ENCODE results near the gene AGBL1.

AGBL1 gene

GRCh38 chr15:86570738-86571137 lies 491.1 kb downstream of the AGBL1 start:
- TF ChIP-seq, protein P1, sequence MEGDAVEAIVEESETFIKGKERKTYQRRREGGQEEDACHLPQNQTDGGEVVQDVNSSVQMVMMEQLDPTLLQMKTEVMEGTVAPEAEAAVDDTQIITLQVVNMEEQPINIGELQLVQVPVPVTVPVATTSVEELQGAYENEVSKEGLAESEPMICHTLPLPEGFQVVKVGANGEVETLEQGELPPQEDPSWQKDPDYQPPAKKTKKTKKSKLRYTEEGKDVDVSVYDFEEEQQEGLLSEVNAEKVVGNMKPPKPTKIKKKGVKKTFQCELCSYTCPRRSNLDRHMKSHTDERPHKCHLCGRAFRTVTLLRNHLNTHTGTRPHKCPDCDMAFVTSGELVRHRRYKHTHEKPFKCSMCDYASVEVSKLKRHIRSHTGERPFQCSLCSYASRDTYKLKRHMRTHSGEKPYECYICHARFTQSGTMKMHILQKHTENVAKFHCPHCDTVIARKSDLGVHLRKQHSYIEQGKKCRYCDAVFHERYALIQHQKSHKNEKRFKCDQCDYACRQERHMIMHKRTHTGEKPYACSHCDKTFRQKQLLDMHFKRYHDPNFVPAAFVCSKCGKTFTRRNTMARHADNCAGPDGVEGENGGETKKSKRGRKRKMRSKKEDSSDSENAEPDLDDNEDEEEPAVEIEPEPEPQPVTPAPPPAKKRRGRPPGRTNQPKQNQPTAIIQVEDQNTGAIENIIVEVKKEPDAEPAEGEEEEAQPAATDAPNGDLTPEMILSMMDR (IDR thresholded peaks at IDR 0.05; ENCODE audit: insufficient read depth, low read depth, low read length, missing control alignments), result no peak
- H3K4me3 ChIP-seq (ENCODE audit: low read depth, low read length), result no peak overlapping the region
- DNase-seq (ENCODE audit: low read depth), result no peak

DNA sequence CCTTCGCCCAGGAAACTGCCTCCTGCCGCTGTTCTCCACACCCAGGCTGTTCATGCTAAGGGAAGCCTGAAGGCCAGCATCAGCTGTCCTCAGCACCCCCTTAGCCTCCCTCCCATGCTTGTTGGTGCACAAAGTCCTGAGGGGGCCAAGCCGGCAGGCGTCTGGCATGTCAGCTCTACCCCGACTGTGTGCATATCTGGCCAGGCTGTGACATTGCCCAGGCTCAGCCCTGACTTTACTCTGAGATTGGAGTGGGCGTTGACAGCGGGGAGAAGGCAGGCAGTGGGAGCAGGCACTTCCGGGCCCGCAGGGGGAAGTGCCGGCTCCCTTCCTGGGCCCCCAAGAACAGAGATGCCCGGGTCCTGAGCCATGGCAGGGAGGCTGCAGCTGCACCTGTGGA lies 492.2 kb downstream of the AGBL1 start:
- no peak for DNase-seq (ENCODE audit: low read depth)
- TF ChIP-seq, protein P1 (IDR thresholded peaks at IDR 0.05; ENCODE audit: insufficient read depth, low read depth, low read length, missing control alignments), result no peak
- H3K4me3 ChIP-seq (ENCODE audit: low read depth, low read length), result no peak overlapping the region

GRCh38 chr15:86572368-86572841 lies 492.7 kb downstream of the AGBL1 start:
- TF ChIP-seq, protein P1 (IDR thresholded peaks at IDR 0.05; ENCODE audit: insufficient read depth, low read depth, low read length, missing control alignments), result no peak
- no peak overlapping the region for H3K4me3 ChIP-seq (ENCODE audit: low read depth, low read length)
- DNase-seq (ENCODE audit: low read depth), result no peak

GRCh38 chr15:86573476-86573875 lies 493.8 kb downstream of the AGBL1 start:
- no peak for DNase-seq (ENCODE audit: low read depth)
- TF ChIP-seq, protein P1 (IDR thresholded peaks at IDR 0.05; ENCODE audit: insufficient read depth, low read depth, low read length, missing control alignments), result no peak
- no peak overlapping the region for H3K4me3 ChIP-seq (ENCODE audit: low read depth, low read length)

DNA sequence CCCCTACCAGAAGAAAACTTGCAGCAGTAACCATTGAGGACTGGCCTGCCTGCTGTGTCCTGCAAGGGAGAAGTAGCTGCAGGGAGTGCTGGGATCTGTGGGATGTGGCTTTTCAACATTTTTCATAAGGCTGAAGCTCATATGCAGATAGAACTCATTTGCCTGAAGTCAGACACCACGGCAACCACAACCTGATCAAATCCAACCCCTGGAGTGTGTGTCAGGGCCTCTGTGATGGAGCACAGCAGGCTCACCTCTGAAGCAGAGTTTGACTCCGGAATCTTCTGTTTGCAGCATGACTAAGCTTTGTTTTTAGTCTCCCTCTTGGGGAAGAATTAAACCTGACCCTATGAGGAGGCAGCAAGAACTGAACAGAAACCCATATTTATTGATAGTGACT lies 508.7 kb downstream of the AGBL1 start:
- TF ChIP-seq, protein P1 (IDR thresholded peaks at IDR 0.05; ENCODE audit: insufficient read depth, low read depth, low read length, missing control alignments), result no peak
- no peak overlapping the region for H3K4me3 ChIP-seq (ENCODE audit: low read depth, low read length)
- no peak for DNase-seq (ENCODE audit: low read depth)

- TF ChIP-seq, protein P1 (IDR thresholded peaks at IDR 0.05; ENCODE audit: insufficient read depth, low read depth, low read length, missing control alignments), result no peak
- DNase-seq (ENCODE audit: low read depth), result no peak
- no peak overlapping the region for H3K4me3 ChIP-seq (ENCODE audit: low read depth, low read length)
These were observed 510.8 kb downstream of the AGBL1 start for GRCh38 chr15:86590461-86590860.

DNA sequence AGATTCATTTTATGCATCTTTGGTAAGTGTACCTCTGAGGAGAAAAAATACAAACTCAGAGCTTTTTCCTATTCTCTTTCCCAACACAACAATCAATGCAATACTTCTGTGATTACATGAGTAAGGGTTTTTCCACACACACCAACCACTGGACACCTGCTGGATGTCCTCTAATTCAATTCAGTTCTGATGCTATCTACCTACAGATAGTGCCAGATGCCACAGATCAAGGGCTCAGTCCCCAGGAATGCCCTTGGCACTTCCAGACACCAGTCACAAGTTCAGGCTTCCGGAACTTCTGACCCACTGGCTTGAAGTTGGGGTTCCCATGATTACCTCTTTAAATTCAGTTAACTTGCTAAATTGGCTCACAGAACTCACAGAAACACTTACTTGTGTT lies 511.5 kb downstream of the AGBL1 start:
- TF ChIP-seq, protein P1 (IDR thresholded peaks at IDR 0.05; ENCODE audit: insufficient read depth, low read depth, low read length, missing control alignments), result no peak
- DNase-seq (ENCODE audit: low read depth), result no peak
- no peak overlapping the region for H3K4me3 ChIP-seq (ENCODE audit: low read depth, low read length)
